Measurements from ENCODE around the gene TRMT2B.
"Not testable (repeated sequence)": the region's sequence is repeated elsewhere in the genome, so short reads cannot be mapped to it uniquely, and the experiment has no call there.

Gene TRMT2B

GRCh38 chrX:101051549-101052302, at the start of gene TRMT2B:
TRMT2B (minus strand) TSS chrX:101052111; CDS start chrX:101042289, 9,822 bp downstream.
- peak; percentile 9 for DNase-seq

- peak; percentile 82 for DNase-seq
These were observed 45.9 kb upstream of the TRMT2B start, which contains the start of gene CENPI for GRCh38 chrX:101097546-101098453. CENPI (plus strand) TSS chrX:101098204; CDS start chrX:101101071, 2,867 bp downstream.

DNA sequence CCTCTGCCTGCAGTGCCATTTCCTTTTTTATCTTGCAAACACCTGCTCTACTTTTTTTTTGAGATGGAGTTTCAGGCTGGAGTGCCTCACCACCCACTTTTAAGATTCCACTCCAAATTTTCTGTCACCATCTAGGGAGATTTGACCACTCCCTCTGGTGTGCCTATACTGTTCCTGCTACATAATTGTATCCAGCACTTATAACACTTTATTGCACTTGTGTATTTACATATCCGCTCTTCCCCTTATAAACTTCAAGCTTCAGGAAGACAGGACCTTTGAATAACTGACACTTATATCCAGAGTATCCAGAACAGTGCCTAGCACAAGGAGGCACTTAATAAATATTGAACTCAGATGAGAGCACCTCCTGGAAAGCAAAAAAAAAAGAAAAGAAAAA, 39.9 kb upstream of the TRMT2B start:
- DNase-seq = no peak

- no peak for DNase-seq
These were observed 29.3 kb upstream of the TRMT2B start for GRCh38 chrX:101081231-101081630.

DNA sequence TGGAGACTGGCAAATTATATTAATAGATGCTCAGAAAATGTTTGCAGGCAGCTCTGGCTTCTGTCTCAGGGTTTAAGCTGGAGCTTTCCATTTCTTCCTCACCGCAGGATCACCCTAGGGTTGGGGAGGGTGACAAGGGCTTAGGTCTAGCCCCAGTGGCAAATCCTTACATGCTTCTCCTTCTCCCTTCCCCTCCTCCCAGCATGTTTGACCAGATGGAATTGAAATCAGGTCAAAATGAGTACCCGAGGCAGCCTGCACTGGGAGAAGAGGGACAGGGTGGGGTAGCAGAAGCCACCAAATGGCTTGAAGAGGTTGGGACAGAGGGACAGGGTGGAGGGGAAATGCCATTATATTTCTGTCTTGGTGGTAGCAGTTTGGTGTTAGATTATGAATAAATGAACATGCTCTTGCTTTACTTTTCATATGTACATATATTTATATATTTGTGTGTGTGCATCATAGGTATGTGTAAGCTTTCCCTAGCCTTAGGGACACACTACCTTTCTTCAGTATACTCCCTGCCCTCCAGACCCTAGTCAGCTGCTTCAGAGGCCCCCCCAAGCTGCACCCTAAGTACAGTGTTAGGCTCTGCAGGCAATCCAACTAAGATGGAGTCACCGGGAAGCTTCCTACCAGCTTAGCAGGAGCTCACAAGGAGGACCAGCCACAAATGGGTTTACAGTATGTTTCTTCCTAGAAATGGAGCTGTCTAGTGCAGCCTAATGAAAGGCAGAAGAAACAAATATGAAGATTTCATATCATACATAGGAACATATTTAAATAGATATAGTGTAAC, 28.6 kb upstream of the TRMT2B start:
- no peak for DNase-seq

GRCh38 chrX:101079736-101080270, 27.9 kb upstream of the TRMT2B start:
- no peak for DNase-seq

DNA sequence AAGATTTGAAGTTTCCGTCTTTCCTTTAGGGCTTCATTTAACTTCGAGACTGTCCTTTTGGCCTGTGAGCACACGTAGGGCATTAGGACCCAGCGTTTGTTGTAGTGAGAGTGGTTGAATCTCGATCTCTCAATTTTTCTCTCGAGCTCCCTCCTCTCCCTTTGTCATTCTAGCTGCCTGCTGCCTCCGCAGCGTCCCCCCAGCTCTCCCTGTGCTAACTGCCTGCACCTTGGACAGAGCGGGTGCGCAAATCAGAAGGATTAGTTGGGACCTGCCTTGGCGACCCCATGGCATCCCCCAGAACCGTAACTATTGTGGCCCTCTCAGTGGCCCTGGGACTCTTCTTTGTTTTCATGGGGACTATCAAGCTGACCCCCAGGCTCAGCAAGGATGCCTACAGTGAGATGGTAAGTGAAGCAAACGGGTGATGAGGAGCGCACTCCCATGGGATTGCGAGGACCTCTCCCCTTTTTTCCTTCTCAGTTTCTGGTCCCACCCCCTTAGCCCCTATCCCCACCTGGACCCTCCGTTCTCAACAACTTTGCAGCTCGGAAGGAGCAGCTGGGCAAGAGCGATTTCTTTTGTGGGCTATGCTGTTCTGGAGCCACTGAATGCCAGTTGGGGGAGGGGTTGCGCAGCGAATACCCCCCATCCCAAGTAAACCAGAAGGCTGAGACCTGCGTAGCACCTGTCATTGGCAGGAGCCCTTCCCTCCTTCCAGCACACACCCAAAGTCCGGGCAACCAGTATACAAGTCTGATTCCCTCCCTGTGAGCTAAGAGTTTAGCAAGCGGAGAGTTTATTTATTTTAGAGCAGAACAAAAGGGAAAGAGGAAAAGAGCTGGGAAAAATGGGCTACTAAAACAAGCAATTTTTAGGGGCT, 27.0 kb upstream of the TRMT2B start, which contains the start of gene TMEM35A:
TMEM35A (plus strand) TSS at position 164 of the 883 bp plus-strand sequence; CDS start at position 288, 124 bp downstream.
- no peak for DNase-seq

DNA sequence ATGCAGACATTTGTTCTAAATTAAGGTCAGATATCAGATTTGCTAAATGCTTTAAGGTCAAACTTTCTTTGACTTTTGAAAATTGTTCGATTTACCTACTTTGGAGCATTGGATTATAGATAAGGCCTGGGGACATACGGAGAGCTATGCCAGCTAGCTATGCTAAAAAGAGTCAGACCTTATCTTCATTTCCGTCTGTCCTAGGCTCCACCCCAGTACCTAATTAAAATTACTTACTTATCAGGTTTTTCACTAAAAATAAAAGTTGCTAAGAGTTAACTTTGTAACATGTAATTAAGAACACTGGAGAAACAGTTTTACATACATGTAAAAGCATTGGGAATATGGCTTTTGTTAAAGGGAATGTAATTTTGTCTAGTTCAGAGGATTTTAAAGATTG, 19.7 kb upstream of the TRMT2B start:
- DNase-seq = no peak

GRCh38 chrX:101062176-101062575, 10.3 kb upstream of the TRMT2B start:
- no peak for DNase-seq

DNA sequence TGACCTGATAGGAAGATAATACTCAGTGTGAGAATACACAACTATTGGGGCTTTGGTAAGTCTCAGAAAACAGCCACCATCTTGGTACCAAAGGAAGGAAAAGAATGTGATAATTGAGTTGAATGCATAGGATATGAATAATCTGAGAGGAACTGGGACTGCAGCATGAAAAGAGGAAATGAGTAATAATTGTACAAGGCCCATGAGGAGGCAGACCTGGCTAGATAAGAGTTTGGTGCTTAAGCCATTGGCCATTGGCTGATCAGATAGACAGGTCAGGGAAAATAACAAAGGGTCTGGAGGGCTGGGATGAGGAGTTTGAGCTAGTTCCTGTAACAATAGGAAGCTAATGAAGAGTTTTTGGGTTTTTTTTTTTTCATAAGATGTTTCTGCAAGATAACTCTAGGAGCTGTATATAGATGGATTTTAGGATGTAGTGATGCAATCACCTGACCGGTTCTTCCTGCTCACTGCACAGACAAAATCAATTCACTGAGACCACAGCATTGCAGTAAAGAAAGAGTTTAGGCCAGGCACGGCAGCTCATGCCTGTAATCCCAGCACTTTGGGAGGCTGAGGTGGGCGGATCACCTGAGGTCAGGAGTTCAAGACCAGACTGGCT, 5.3 kb upstream of the TRMT2B start:
- DNase-seq = no peak

DNA sequence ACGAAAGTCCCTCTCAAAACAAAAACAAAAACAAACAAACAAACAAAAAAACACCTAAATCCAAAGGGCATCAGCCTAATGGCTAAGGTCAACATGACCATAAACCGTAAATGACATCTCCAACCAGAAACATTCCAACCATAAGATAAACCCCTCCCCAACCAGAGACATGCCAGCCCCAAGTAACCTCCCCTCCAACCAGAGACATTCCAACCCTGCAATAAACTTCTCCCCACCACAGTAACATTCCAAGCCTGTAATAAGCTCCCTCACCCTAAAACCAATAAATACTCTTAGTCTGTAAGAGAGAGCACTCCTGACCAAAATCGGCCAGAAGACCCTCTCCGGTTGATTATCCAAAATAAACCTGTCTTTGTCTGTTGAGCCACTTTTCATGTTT, 4.6 kb upstream of the TRMT2B start:
- not testable (repeated sequence) for DNase-seq

GRCh38 chrX:101051153-101051548, 760 bp downstream of the TRMT2B start:
- DNase-seq = no peak

- no peak for DNase-seq
These were observed 11.7 kb downstream of the TRMT2B start for GRCh38 chrX:101040197-101040596.

GRCh38 chrX:101037231-101037630, 14.7 kb downstream of the TRMT2B start:
- no peak for DNase-seq

GRCh38 chrX:101029665-101030064, 22.2 kb downstream of the TRMT2B start:
- DNase-seq = no peak

DNA sequence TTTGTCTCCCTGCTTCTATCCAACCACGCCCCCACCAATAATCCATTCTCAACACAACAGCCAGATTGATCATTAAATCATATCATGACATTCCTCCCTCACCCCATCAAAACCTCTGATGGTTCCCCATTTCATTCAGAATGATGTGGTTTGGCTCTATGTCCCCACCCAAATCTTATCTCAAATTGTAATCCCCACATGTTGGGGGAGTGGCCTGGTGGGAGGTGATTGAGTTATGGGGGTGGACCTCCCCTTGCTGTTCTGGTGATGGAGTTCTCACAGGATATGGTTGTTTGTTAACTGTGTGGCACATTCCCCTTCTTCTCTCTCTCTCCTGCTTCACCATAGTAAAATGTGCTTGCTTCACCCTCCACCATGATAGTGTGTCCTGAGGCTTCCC, 23.3 kb downstream of the TRMT2B start:
- DNase-seq = no peak

DNA sequence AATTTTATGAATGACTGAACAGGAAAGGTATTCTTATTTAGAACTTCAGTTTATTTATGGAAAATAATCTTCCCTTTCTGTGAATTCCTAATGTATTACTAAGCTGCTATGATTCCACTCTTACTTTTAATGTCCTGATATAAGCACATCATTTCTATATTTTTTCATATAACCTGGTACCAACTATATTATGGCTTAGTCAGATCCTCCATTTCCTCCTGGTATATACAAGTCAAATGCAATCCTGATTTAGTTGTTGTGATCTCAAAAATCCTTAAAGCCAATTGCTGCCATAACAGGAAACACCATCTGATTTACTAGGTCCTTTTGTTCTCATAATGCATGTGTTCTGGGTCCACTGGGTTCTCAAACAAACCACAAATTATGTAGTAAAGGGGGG, 26.8 kb downstream of the TRMT2B start:
- no peak for DNase-seq

- DNase-seq = no peak
These were observed 29.9 kb downstream of the TRMT2B start for GRCh38 chrX:101022020-101022419.

GRCh38 chrX:101012031-101012430, 39.9 kb downstream of the TRMT2B start:
- DNase-seq = not testable (repeated sequence)

DNA sequence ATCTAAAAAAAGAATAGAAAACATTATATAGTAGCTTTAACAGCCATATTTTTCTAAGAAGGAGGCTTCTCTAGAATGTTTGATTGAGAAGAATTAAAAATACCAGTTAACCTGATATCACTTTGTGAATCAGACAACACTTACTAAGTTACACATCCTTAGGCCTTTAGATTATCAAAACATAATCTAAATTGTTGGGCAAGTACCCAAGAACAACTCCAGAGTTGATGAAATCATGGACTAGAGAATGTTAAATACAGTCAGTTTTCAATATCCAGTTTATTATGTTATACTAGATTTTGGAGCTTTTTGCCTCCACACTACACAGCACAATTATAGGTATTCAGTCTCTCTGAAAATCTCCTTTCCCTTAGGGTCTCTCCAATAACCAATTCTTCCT, 42.8 kb downstream of the TRMT2B start:
- no peak for DNase-seq

GRCh38 chrX:100999451-100999850, 52.5 kb downstream of the TRMT2B start:
- no peak for DNase-seq

All from T1000 (cell line).